Trophoblast cell (in vitro differentiated cells and primary cell): ENCODE results near the gene FAM89A.

Source experiments
- DNase-seq, 2 donors: peaks; one replicate each; pipeline ENCODE4 v3.0.0-alpha.2; 2016
- H2AFZ ChIP-seq: 2 replicates; pipeline ENCODE4 v1.6.1; 2013; ENCODE audit warnings: low read length, moderate library complexity, mild to moderate bottlenecking; ENCODE audit not compliant: insufficient read depth, poor library complexity
- H2AK5ac ChIP-seq: 2 replicates; pipeline ENCODE4 v1.6.1; 2013; ENCODE audit warnings: mild to moderate bottlenecking, low read length
- H2BK120ac ChIP-seq: 2 replicates; pipeline ENCODE4 v1.6.1; 2013; ENCODE audit warnings: low read length, mild to moderate bottlenecking, moderate library complexity; ENCODE audit not compliant: insufficient read depth, poor library complexity
- H2BK12ac ChIP-seq: 2 replicates; pipeline ENCODE4 v1.6.1; 2013; ENCODE audit warnings: mild to moderate bottlenecking, low read length, moderate library complexity
- H2BK5ac ChIP-seq: 2 replicates; pipeline ENCODE4 v1.6.1; 2013; ENCODE audit warnings: low read length, low read depth, moderate library complexity, mild to moderate bottlenecking; ENCODE audit not compliant: poor library complexity
- H3K14ac ChIP-seq: 2 replicates; pipeline ENCODE4 v1.6.1; 2013; ENCODE audit warnings: mild to moderate bottlenecking, low read length
- H3K18ac ChIP-seq: 2 replicates; pipeline ENCODE4 v1.6.1; 2013; ENCODE audit warnings: mild to moderate bottlenecking, low read length
- H3K23ac ChIP-seq: 2 replicates; pipeline ENCODE4 v1.6.1; 2013; ENCODE audit warnings: low read length
- H3K27ac ChIP-seq: 2 replicates; pipeline ENCODE4 v1.5.1; 2013; ENCODE audit warnings: low read depth, mild to moderate bottlenecking, inconsistent platforms, low read length, moderate library complexity
- H3K27me3 ChIP-seq: 2 replicates; pipeline ENCODE4 v1.6.1; 2013; ENCODE audit warnings: inconsistent platforms, mild to moderate bottlenecking, low read length, moderate library complexity; ENCODE audit not compliant: insufficient read depth
- H3K36me3 ChIP-seq, 2 experiments: 1 replicate in 1 of 2; 2 replicates in 1 of 2; pipeline ENCODE4 v1.6.1; 2013; ENCODE audit warnings: low read length in 2 of 2, mild to moderate bottlenecking in 2 of 2, moderate library complexity in 1 of 2; ENCODE audit not compliant: insufficient read depth in 2 of 2, control insufficient read depth in 1 of 2
- H3K4ac ChIP-seq: 2 replicates; pipeline ENCODE4 v1.6.1; 2013; ENCODE audit warnings: low read depth, mild to moderate bottlenecking, low read length, moderate library complexity
- H3K4me1 ChIP-seq, 2 experiments: 1 replicate in 1 of 2; 2 replicates in 1 of 2; pipeline ENCODE4 v1.6.1; 2013; ENCODE audit warnings: low read length in 2 of 2, mild to moderate bottlenecking in 2 of 2, moderate library complexity in 1 of 2; ENCODE audit not compliant: insufficient read depth in 2 of 2, control insufficient read depth in 1 of 2
- H3K4me2 ChIP-seq: 2 replicates; pipeline ENCODE4 v1.6.1; 2013; ENCODE audit warnings: inconsistent platforms, mild to moderate bottlenecking, low read length, moderate library complexity
- H3K4me3 ChIP-seq: 2 replicates; pipeline ENCODE4 v1.5.1; 2013; ENCODE audit warnings: mild to moderate bottlenecking, low read depth, low read length, inconsistent platforms
- H3K79me1 ChIP-seq: one replicate; pipeline ENCODE4 v1.6.1; 2013; ENCODE audit warnings: low read length
- H3K79me2 ChIP-seq: 2 replicates; pipeline ENCODE4 v1.6.1; 2013; ENCODE audit warnings: low read length, mild to moderate bottlenecking; ENCODE audit not compliant: control insufficient read depth, insufficient read depth, poor library complexity
- H3K9ac ChIP-seq: 2 replicates; pipeline ENCODE4 v1.6.1; 2013; ENCODE audit warnings: mild to moderate bottlenecking, low read length
- H3K9me3 ChIP-seq: 2 replicates; pipeline ENCODE4 v1.6.1; 2013; ENCODE audit warnings: low read depth, mild to moderate bottlenecking, control low read depth, inconsistent platforms, low read length; ENCODE audit not compliant: insufficient read depth
- H4K12ac ChIP-seq: 2 replicates; pipeline ENCODE4 v1.6.1; 2013; ENCODE audit warnings: low read depth, mild to moderate bottlenecking, low read length, moderate library complexity
- H4K8ac ChIP-seq: 2 replicates; pipeline ENCODE4 v1.6.1; 2013; ENCODE audit warnings: low read depth, mild to moderate bottlenecking, low read length, moderate library complexity
- H4K91ac ChIP-seq: one replicate; pipeline ENCODE4 v1.6.1; 2013; ENCODE audit warnings: low read depth, mild to moderate bottlenecking, low read length, moderate library complexity
- WGBS: extraction: QIAGEN DNeasy Blood & Tissue Kit; methylation state at CpG from one replicate; pipeline ENCODE4 v1.1.7; 2013; ENCODE audit warnings: missing lambda C conversion rate; ENCODE audit not compliant: insufficient read length, insufficient coverage; ENCODE audit errors: extremely low coverage; 5-methylcytosine and 5-hydroxymethylcytosine counted together

FAM89A gene

DNA sequence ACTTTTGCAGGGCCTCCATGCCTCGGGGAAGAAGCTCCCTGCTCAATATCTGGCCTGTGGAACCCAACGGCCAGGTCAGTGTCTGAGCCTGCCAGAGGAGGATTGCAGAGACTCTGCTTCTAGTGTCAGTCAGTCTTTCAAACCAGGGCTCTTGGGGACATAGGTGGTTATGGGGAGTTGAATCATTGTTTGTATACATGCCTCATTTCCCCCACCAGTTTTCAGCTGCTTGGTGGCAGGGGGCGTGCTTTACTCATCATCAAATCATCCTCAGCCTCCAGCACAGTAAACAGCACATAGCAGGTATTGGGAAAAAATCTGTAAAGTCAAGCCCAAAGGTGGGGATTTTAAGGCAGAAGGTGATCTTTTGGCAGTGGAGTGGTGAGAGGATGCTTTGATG is 17.4 kb upstream of the FAM89A start:
- H3K27me3 ChIP-seq, result no peaks in the 10 kb centered on the region
- H3K4ac ChIP-seq, result no peak overlapping the region
- no peak overlapping the region for H3K27ac ChIP-seq
- H3K4me3 ChIP-seq, result no peak overlapping the region
- peaks cover 0 to 2% of the 10 kb centered on the region in 2 experiments for H3K4me1 ChIP-seq
- no peaks in the 10 kb centered on the region for H3K9me3 ChIP-seq
- no peak overlapping the region for H2AK5ac ChIP-seq
- no peaks in the 10 kb centered on the region for H3K36me3 ChIP-seq
- H3K4me2 ChIP-seq, result no peak overlapping the region
- H4K12ac ChIP-seq, result no peak overlapping the region
- no peak overlapping the region for H3K18ac ChIP-seq
- no peak overlapping the region for H2BK120ac ChIP-seq
- no peak for DNase-seq
- H3K79me1 ChIP-seq, result no peaks in the 10 kb centered on the region
- H3K14ac ChIP-seq, result no peak overlapping the region
- no peak overlapping the region for H2AFZ ChIP-seq
- no peak overlapping the region for H2BK5ac ChIP-seq
- H4K8ac ChIP-seq, result no peak overlapping the region
- H3K79me2 ChIP-seq, result no peaks in the 10 kb centered on the region
- H3K23ac ChIP-seq, result no peak overlapping the region
- no peak overlapping the region for H4K91ac ChIP-seq
- H2BK12ac ChIP-seq, result no peak overlapping the region
- no CpG with 5 or more reads among the region's 3 CpGs for WGBS
- H3K9ac ChIP-seq, result no peak overlapping the region

DNA sequence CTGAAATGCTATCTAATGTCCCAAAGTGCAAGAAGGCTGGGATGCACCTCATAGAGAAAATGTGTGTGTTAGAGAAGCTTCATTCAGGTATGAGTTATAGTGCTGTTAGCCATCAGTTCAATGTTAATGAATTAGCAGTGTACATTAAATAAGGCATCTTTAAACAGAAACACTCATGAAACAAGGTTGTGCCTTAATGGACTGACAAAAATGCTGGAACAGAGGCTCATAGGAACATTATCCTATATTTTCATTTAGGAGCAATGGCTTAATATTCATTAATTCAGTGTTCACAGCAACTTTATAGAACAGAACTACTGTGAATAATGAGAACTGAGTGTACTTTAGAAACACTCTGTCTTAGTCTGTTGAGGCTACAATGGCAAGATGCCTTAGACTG is 15.2 kb upstream of the FAM89A start:
- Histone ChIP-seq H3K79me2 (no peaks in the 10 kb centered on the region), H3K4me3 (no peak overlapping the region), H3K79me1 (no peaks in the 10 kb centered on the region), H3K4me1 (peaks cover 0 to 2% of the 10 kb centered on the region in 2 experiments), H3K4ac (no peak overlapping the region), H2BK120ac (no peak overlapping the region), H2AFZ (no peak overlapping the region), H3K9ac (no peak overlapping the region), H3K18ac (no peak overlapping the region), H2AK5ac (no peak overlapping the region), H4K8ac (no peak overlapping the region), H3K36me3 (no peaks in the 10 kb centered on the region), H3K27ac (no peak overlapping the region), H4K12ac (no peak overlapping the region), H3K14ac (no peak overlapping the region), H4K91ac (no peak overlapping the region), H3K9me3 (no peaks in the 10 kb centered on the region), H2BK12ac (no peak overlapping the region), H3K27me3 (no peaks in the 10 kb centered on the region), H3K4me2 (no peak overlapping the region), H3K23ac (no peak overlapping the region), H2BK5ac (no peak overlapping the region)
- DNase-seq, result no peak

DNA sequence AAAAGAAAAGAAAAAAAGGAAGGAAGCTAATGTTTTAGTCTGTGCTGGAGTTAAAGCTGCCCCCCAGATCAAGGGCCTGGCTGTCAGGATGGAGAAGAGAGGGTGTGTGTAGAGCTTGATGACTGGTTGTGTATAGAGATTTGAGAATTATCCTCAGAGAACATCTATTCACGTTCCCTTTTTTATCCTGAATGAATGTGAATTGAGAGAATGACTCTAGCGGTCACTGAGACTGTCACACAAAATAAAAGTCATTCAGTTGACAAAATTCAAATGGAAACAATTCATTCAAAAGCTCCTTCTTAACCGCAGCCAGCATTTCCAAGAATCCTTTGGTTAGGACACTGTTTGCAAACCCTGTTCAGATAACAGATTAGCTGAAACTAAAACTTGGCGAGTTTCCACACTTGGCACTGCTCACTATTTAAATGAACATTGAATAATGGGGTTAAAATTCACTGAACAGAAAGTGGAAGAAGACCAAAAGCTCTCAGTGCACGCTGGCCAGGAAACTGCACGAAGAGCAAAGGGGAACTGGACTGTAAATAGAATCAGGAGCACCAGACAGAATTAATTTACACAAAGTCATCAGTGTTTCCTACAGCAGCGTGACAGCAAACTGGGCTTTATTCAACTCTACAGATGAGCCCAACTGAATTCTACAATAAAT is 13.6 kb upstream of the FAM89A start:
- Histone ChIP-seq H4K8ac (no peak overlapping the region), H2AFZ (no peak overlapping the region), H3K4me3 (no peak overlapping the region), H3K4me1 (peaks cover 0 to 4% of the 10 kb centered on the region in 2 experiments), H2BK5ac (no peak overlapping the region), H4K12ac (no peak overlapping the region), H3K4ac (no peak overlapping the region), H3K14ac (no peak overlapping the region), H3K79me2 (no peaks in the 10 kb centered on the region), H3K27ac (no peak overlapping the region), H3K9ac (no peak overlapping the region), H3K4me2 (no peak overlapping the region), H3K18ac (no peak overlapping the region), H3K9me3 (no peaks in the 10 kb centered on the region), H3K36me3 (no peaks in the 10 kb centered on the region), H3K79me1 (no peaks in the 10 kb centered on the region), H2BK120ac (no peak overlapping the region), H4K91ac (no peak overlapping the region), H3K23ac (no peak overlapping the region), H3K27me3 (no peaks in the 10 kb centered on the region), H2AK5ac (no peak overlapping the region), H2BK12ac (no peak overlapping the region)
- WGBS, result no CpG with 5 or more reads among the region's 7 CpGs
- DNase-seq, result no peak

DNA sequence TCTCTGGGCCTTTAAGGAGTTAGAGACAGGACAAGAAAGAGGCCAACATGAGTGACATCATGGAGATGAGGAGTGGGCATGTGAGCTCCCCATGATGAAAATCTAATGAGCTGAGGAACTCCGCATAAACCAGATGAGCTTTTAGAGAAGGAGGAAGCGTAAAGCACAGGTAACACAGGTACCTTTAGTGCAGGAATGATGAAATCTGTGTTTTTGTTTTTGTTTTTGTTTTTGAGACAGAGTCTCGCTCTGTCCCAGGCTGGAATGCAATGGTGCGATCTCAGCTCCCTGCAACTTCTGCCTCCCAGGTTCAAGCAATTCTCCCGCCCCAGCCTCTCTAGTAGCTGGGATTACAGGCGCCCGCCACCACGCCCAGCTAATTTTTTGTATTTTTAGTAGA is 12.7 kb upstream of the FAM89A start:
- no peak overlapping the region for H3K23ac ChIP-seq
- H4K12ac ChIP-seq, result no peak overlapping the region
- H3K4me1 ChIP-seq, result peaks cover 0 to 2% of the 10 kb centered on the region in 2 experiments
- H2BK5ac ChIP-seq, result no peak overlapping the region
- H3K79me1 ChIP-seq, result no peaks in the 10 kb centered on the region
- H3K14ac ChIP-seq, result no peak overlapping the region
- no peak overlapping the region for H3K4me2 ChIP-seq
- no peak overlapping the region for H3K9ac ChIP-seq
- no peaks in the 10 kb centered on the region for H3K36me3 ChIP-seq
- H3K27me3 ChIP-seq, result no peaks in the 10 kb centered on the region
- H2BK12ac ChIP-seq, result no peak overlapping the region
- no peak overlapping the region for H4K91ac ChIP-seq
- no peak for DNase-seq
- H4K8ac ChIP-seq, result no peak overlapping the region
- H2BK120ac ChIP-seq, result no peak overlapping the region
- no peak overlapping the region for H3K4ac ChIP-seq
- H2AK5ac ChIP-seq, result no peak overlapping the region
- no peaks in the 10 kb centered on the region for H3K9me3 ChIP-seq
- WGBS, result no CpG with 5 or more reads among the region's 8 CpGs
- H2AFZ ChIP-seq, result no peak overlapping the region
- no peak overlapping the region for H3K18ac ChIP-seq
- H3K79me2 ChIP-seq, result no peaks in the 10 kb centered on the region
- no peak overlapping the region for H3K27ac ChIP-seq
- H3K4me3 ChIP-seq, result no peak overlapping the region
